Right atrium auricular region (tissue), 2 donors: ENCODE measurements around the gene SLC16A3. TPM values are rescaled to one million over a fixed set of nuclear protein-coding genes. Genes with fewer than 3 reads are reported as not detected.

Experiments
- DNase-seq: peaks from one replicate; pipeline ENCODE4 v3.0.0-alpha.2; 2019; ENCODE audit warnings: low spot score
- H3K27ac ChIP-seq, 2 donors: fragments of 200-600 bp; sonication (generic); 1 replicate in 1 of 2; 2 replicates in 1 of 2; pipeline ENCODE4 v1.5.1; 2016 to 2019
- H3K27me3 ChIP-seq, 2 donors: fragments of 200-600 bp; sonication (generic); one replicate each; pipeline versions ENCODE4 v1.5.1 to v1.6.0; 2017 to 2019
- H3K36me3 ChIP-seq: fragments of 200-600 bp; sonication (generic); one replicate; pipeline ENCODE4 v1.5.1; 2016
- H3K4me1 ChIP-seq, 2 donors: fragments of 200-600 bp; sonication (generic); one replicate each; pipeline versions ENCODE4 v1.5.1 to v1.6.0; 2017 to 2019
- H3K4me3 ChIP-seq, 2 donors: fragments of 200-600 bp; sonication (generic); 1 replicate in 1 of 2; 2 replicates in 1 of 2; pipeline ENCODE4 v1.5.1; 2017 to 2019; ENCODE audit warnings: mild to moderate bottlenecking in 1 of 2, moderate library complexity in 1 of 2
- H3K9me3 ChIP-seq, 2 donors: fragments of 200-600 bp; sonication (generic); one replicate each; pipeline ENCODE4 v1.5.1; 2019
- total RNA-seq, 2 donors: library from RNA; depleted of rRNA; stranded (reverse); fragments of >200 nt; gene quantifications; one replicate each; pipeline ENCODE4 v1.1.0, GENCODE V29; 2016
- TF ChIP-seq, protein P1 (sequence below), 2 donors: fragments of 200-600 bp; sonication (generic); IDR thresholded peaks; one replicate each; pipeline ENCODE4 v1.5.1; 2019; ENCODE audit warnings: antibody characterized with exemption in 2 of 2

SLC16A3 gene
- total RNA-seq, 2 donors from 2014 or later = 5.0 to 19.5 TPM

DNA sequence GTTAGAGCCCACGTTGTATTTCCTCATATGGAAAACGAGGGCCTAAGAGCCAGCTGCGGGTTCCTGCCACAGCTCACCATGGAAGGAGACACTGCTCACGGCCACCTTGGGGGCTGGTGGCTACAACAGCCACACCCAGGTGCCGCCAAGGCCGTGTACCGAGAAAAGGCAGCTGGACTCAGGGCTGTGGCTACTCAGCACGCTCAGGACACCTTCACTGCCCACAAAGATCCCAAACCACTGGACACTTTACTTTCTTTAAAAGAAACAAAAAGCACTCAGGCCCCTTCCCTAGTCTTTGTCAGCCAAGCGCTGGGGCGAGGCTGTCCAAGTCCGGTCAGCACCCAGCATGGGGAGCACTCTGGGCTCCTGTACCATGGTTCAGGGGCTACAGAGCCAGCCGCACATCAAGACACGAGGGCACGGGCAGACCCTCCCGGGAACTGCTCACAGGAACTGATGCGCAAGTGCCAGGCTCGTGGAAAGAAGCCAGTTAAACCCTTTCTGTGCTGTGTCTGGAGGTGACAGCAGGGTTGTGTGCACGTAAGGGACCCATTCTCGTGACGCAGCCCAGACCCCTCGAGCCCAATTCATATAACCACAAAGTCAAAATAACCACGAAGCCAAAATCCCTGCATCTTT is 18.5 kb downstream of the SLC16A3 start:
- Histone ChIP-seq H3K4me1 (peaks cover 0 to 38% of the 10 kb centered on the region in 2 donors), H3K9me3 (no peaks in the 10 kb centered on the region), H3K27me3 (no peaks in the 10 kb centered on the region), H3K36me3 (peaks cover 94% of the 10 kb centered on the region), H3K4me3 (no peak overlapping the region), H3K27ac (peak overlapping the region; percentile 56 to 67)
- TF ChIP-seq, protein P1, sequence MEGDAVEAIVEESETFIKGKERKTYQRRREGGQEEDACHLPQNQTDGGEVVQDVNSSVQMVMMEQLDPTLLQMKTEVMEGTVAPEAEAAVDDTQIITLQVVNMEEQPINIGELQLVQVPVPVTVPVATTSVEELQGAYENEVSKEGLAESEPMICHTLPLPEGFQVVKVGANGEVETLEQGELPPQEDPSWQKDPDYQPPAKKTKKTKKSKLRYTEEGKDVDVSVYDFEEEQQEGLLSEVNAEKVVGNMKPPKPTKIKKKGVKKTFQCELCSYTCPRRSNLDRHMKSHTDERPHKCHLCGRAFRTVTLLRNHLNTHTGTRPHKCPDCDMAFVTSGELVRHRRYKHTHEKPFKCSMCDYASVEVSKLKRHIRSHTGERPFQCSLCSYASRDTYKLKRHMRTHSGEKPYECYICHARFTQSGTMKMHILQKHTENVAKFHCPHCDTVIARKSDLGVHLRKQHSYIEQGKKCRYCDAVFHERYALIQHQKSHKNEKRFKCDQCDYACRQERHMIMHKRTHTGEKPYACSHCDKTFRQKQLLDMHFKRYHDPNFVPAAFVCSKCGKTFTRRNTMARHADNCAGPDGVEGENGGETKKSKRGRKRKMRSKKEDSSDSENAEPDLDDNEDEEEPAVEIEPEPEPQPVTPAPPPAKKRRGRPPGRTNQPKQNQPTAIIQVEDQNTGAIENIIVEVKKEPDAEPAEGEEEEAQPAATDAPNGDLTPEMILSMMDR (IDR thresholded peaks at IDR 0.05) = no peak
- no peak for DNase-seq

DNA sequence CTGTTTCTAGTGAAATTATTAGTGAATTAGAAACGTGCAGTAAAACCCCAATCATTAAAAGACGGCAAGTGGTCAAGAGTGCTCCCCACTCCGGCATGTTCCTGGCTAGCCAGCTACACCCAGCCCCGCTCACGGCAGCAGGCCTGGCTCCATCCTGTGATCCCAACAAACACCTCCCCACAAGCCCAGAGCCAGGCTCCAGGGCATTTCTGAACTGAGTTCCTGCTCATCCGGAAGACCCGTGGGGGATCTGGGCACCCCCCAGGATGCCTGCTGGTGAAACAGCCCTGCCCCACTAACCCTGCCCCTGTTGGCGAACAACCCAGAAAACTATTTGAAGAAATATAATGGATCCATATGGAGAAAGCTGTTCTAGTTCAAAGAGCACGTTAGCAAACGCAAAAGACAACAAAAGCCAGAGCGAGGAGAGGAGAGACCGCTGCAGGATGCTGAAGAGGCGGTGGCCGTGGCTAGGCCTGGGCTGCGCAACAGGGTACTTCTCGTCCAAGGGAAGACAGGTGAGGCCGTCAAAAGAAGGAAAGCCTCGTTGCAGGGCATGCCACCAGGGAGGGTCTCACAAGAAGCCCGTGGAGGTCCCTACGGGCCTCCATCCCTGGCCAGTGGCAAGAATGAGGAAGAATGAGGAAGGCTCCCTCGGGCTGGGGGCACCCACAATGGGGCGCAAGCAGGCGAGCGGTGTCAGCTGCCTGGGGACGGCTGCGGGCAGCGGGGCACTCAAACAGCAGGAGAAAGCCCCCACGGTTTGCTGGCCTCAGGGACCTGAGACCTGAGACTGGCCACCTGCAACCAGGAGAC is 19.2 kb downstream of the SLC16A3 start:
- H3K4me1 ChIP-seq = peaks cover 0 to 30% of the 10 kb centered on the region in 2 donors
- TF ChIP-seq, protein P1 (IDR thresholded peaks at IDR 0.05) = no peak
- H3K27ac ChIP-seq = peak overlapping the region in 1 of 2 donors; percentile 67

DNA sequence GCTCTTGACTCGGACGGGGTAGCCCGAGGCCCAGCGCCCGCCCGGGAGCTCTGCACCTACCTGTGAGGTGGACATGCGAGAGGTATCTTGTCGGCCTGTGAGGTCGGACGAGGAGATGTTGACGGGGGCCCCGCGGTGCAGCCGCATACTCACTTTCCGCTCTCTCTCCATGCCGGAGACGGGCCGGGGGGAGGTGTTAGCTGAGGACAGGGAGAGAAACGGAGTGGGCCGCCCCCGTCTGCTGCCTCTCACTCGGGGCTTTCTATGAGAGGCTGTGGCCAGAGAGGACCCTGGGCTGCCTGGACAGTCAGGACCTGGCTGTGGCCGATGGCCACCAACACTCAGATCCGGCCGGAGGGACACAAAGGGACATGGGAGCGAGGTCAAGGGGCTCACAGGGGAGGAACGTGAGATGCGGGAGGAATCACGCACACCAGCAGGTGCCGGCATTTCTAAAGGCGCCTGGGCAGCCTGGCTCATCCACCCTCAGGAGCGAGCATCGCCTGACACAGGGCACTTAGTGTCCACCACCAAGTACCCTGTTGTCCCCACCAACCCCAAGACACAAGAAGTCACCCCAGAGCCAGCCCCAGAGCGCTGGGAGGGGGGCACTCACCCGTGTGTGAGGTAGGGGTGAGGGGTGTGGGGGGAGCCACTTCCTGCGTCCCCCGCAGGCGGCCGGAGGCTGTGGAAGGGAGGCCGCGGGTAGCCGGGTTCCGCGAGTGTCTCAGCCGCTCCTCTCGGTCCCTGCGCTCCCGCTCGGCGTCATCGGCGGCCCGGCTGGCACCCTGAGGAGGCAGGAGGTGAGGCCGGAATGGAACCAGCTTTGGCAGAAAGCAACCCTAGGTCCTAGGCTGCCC is 20.2 kb downstream of the SLC16A3 start:
- DNase-seq = no peak
- Histone ChIP-seq H3K36me3 (peaks cover 97% of the 10 kb centered on the region), H3K9me3 (no peaks in the 10 kb centered on the region), H3K27ac (no peak overlapping the region), H3K4me3 (no peak overlapping the region), H3K4me1 (peaks cover 0 to 22% of the 10 kb centered on the region in 2 donors), H3K27me3 (no peaks in the 10 kb centered on the region)
- TF ChIP-seq, protein P1 (IDR thresholded peaks at IDR 0.05) = no peak

More for the DNA sequence above, 19.2 kb downstream of the SLC16A3 start:
- Histone ChIP-seq H3K9me3 (no peaks in the 10 kb centered on the region), H3K4me3 (no peak overlapping the region), H3K36me3 (peaks cover 100% of the 10 kb centered on the region), H3K27me3 (no peaks in the 10 kb centered on the region)
- DNase-seq = no peak

DNA sequence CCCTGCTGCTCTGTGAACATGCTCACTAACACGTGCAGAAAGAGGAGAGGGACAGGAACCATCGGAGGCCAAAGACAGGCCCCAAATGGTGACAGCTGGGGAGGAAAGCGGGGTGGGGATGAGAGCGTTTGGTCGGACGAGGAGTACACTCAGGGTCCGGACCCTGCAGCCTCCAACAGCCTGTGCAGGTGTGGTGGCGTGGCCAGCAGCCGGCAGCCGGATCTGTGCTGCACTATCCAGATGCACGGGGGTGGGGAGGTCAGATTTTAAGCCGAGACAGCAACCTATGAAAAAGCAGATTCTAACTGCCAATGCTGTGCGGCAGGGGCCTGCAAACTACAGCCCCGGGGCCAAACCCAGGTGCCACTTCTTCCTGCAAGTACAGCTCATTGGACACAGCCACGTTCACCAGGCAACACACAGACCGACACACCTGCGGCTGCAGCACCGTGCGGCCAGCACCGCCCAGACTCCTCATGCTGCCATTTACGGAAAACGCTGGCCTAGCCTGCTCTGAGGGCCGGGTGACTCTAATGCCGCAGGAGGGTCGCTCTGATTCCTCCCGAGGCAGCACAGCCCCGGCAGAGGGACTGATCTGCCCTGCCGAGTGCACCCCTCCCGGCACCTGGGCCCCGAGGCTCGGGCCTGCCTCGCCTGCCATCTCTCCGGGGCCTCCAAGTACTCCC is 21.2 kb downstream of the SLC16A3 start:
- H3K9me3 ChIP-seq = no peaks in the 10 kb centered on the region
- peaks cover 0 to 22% of the 10 kb centered on the region in 2 donors for H3K4me1 ChIP-seq
- no peaks in the 10 kb centered on the region for H3K27me3 ChIP-seq
- H3K4me3 ChIP-seq = no peak overlapping the region
- TF ChIP-seq, protein P1 (IDR thresholded peaks at IDR 0.05) = no peak
- DNase-seq = no peak
- H3K27ac ChIP-seq = no peak overlapping the region
- H3K36me3 ChIP-seq = peaks cover 90% of the 10 kb centered on the region

DNA sequence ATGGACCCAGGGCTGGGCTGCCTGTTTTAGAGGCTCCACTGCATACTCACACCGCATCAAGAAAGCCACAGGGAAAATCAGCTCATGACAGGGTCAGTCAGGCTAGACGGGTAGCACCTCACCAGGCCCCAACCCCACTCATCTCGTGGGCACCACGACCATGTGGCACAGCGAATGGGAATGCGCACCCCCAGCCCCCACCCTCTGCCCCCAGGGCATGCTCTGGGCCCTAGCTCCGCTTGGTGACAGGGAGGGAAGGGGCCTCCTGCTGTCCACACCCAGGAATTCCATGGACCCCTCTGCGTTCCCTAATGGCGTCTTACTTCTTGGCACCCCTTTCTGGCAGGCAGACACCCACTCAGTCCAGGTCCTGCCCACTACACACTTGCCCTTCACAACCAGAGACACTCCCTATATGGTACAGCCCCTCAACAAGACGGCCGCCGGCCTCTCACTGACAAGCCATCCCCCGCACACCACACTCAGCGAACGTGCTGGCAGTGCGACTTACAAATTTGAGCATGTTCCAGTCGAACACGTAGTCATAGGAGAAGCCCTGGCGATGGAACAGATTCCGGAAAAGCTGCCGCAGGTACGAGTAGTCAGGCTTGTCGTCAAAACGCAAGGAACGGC is 22.1 kb downstream of the SLC16A3 start:
- H3K27me3 ChIP-seq = no peaks in the 10 kb centered on the region
- H3K36me3 ChIP-seq = peaks cover 89% of the 10 kb centered on the region
- H3K4me1 ChIP-seq = peaks cover 0 to 20% of the 10 kb centered on the region in 2 donors
- H3K4me3 ChIP-seq = no peak overlapping the region
- TF ChIP-seq, protein P1 (IDR thresholded peaks at IDR 0.05) = no peak
- no peak for DNase-seq
- no peak overlapping the region for H3K27ac ChIP-seq
- no peaks in the 10 kb centered on the region for H3K9me3 ChIP-seq
